GM21737 (cell line): ENCODE data around the gene ACSBG1.
"Not testable (repeated sequence)": the region's sequence is repeated elsewhere in the genome, so short reads cannot be mapped to it uniquely, and the experiment has no call there.

Experiments
- ATAC-seq: cut with Tn5 transposase; IDR thresholded peaks from one replicate; pipeline ENCODE4 v1.9.1; 2021; ENCODE audit warnings: mild to moderate bottlenecking, moderate library complexity; ENCODE audit not compliant: unreplicated experiment

Gene ACSBG1

DNA sequence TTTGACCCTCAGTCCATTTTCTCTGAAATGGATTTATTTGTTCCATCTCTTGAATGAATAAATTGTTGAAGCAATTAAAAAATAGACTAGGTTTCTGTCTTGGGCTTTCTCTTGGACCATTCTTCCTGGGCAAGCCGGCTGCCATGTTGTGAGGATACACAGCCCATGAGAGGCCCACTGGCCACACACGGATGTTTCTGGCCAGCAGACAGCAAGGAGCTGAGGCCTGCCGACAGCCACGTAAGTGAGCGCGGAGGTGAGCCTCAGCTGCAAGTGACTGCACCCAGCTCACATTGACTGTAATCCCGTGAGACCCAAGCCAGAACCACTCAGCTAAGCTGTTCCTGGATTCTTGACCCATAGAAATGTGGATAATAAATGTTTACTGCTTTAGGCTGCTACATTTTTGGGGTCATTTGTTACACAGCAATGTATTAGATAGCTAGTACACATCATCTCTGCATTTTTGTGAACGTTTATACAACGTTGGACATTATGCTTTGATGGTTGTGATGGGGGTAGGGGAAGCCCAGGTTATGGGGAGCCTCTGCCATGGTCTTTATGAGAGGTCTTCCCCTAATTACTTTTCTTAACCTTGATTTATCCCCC lies 62.4 kb downstream of the ACSBG1 start:
- no peak for ATAC-seq

DNA sequence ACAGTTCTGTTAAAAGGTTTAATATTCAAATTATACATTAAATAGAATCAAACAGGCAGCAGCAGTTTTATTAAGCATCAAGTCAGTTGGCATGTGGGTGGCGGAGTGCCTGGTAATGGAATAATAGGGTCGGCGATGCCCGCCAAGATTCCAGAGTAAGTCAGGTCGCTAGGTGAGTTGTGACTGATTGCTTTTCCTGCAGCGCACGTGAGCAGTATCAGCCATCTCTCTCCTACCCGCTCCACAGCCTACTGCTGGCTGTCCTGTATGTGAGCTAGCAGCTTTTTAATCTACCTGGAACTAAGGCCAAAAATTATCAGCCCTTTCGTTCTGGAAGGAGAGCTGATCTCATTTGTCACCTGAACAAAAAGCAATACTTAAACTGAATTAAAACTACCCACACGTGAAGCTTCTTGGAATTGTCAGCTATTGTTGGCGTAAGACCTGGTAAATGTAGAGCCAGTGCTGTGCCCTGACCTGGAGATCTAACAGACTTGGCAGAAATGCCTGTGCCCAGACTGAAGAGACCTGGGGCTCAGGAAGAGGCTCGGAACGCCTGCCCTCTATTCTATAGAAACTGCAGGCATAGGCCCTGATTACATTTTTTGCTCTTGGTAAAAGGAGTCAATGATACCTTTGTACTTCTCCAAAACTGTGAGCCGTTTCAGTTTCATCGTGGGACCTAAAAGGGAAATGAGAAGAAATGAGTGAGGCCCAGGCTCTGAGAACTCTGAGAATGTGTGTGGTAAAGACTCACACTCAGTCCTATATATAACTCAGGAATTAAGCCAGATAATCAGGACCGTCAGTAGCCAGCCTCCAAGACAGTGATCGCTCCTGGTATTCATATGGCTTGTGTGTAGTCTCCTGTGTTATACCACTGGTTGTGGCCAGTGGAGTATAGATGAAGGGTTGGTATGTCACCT lies 63.3 kb downstream of the ACSBG1 start:
- peak; percentile 72 for ATAC-seq

DNA sequence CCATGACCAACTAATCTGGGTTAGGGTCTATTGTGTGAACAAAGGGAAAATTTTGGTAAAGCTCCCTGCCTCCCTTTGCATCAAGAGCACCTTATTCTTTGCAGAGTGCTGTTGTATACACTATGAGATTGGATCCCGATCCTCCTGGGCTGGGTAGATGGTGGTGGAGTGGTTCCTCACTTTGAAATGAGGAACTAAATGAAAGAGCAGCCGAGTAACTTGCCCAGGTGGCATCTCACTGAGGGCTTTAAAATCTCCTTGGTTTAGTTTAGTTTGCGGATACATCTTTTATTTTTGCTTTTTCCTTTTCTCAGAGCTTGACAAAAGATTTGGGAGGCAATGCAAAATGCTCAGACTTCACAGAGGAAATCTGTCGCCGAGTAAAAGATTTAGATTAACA lies 65.8 kb downstream of the ACSBG1 start:
- ATAC-seq: no peak

DNA sequence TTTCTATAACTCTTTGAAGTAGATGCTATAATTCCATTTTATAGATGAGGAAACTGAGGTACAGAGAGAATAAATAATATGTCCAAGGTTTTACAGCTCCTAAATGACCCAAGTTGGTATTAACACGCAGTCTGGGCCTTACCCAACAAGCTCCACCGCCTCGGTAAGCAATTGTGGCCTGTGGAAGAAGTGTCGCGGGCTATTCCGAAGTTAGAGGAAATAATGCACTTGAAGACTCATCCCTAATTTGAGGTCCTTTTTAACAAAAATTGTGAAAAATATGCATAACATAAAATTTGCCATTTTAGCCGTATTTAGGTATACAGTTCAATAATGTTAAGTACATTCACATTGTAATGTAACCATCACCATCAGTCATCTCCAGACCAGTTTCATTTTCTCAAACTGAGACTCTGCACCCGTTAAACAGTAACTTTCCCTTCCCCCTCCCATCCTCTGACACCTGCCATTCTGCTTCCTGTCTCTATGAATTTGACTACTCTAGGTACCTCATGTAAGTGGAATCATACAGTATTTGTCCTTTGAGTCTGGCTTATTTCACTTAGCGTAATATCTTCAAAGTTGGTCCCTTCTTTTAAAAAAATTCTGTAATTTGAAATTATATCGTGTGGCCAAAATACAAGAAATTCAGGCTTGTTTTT lies 67.0 kb downstream of the ACSBG1 start:
- peak; percentile 69 for ATAC-seq

DNA sequence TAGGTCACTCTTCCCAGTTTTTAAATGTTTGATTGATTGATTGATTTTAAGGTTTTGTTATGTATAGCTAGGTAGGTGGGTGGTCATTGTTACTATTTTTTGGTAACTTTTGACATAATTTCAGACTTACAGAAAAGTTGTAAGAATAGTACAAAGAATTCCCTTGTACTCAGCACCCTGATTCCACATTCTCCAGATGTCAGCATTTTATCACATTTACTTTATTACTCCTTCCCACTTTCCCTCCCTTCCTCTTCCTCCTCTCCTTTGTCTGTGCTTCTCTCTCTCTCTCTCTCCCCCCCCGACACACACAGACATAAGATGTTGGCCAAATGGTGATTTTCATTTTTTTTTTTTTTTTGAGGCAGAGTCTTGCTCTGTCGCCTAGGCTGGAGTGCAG lies 70.4 kb downstream of the ACSBG1 start:
- no peak for ATAC-seq

DNA sequence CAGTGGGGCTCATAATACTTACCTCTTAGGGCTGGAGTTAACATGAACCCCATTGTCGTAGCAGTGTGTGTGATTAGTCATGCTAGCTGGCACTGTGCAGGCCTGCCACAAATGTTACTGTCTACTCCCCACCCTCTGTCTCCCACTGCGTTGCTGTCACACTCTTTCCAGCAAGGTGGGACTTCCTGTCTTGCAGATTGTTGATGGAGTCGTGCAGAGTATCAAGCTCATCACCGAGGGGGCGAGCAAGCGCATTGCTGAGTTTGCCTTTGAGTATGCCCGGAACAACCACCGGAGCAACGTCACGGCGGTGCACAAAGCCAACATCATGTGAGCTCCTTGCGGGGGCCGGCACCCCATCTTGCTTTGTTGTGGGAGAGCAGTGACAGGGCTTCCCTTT lies 72.3 kb downstream of the ACSBG1 start:
- no peak for ATAC-seq

DNA sequence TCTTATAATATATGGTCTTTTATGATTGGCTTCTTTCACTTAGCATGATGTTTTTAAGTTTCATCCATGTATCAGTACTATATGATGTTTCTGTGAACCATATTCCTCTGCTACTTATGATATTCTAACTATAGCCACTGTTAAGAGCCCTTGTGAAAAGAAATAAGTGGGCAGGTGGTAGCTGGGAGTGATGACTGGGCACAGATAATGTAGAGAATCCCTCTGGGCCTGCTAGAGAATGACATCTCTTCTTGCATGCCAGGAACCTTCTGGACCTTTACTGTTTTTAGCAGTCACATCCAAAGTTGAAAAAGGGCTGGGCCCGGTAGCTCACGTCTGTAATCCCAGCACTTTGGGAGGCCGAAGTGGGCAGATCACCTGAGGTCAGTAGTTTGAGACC lies 75.0 kb downstream of the ACSBG1 start:
- no peak for ATAC-seq

DNA sequence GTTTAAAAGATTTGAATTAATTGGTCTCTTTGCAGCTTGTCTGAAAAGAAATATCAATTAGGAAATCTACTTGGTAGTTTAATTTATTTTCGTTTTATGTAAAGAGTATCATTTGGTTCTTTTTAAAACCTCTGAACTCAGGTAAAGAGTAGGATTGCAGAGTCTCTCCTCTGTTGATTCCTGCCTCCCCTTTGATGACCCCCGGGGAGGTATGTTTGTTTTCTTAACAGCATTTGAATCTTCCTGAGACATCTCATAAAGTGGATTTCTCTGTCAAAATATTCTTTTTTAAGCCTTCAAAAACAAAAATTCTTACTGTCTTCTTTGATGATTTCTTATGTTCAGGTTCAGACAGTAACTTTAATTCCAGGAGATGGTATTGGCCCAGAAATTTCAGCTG lies 77.2 kb downstream of the ACSBG1 start:
- ATAC-seq: no peak

DNA sequence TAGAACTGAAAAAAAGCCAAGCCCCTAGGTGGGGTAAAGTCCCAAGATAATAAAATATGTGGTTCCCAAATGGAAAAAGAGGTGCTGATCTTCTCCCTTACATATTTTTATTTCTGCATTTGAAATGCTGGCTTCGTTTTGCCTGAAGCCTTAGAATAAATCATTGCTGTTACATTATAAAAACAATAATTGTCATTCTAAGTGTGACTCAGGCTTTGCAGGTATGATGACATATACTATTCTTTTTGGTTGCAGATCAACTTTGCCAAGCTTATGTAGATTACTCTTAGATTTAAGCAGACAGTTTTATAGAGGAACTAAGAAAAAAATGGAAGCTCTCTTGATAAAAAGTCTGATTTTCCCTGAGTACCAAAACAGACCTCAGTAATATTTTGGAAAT lies 77.7 kb downstream of the ACSBG1 start:
- ATAC-seq: no peak

DNA sequence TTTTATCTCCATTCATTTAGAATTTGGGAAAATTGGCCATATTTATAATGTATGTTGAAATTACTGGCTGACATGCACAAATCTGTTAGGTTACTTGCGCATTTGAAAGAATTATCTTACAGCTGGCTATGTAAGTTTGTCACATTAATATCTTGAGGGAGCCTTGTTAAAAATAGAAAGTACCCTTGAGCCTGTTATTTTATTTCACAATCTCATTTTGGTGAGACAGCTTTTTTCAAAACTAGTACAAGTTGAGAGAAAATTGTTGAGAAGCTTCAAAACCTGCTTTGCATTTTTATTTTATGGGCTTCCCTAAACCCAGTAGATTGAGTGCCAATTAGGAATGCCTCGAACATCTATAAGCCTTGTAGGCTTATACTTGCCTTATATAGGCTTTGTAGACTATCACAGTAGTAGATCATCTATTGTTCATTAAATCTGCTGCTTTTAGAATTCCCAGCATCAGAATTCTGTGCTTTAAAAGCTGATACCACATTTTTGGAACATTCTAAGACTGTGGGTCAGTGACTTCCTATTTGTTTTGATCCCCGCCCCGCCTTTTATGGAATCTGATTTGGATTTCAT lies 78.9 kb downstream of the ACSBG1 start:
- ATAC-seq: no peak

DNA sequence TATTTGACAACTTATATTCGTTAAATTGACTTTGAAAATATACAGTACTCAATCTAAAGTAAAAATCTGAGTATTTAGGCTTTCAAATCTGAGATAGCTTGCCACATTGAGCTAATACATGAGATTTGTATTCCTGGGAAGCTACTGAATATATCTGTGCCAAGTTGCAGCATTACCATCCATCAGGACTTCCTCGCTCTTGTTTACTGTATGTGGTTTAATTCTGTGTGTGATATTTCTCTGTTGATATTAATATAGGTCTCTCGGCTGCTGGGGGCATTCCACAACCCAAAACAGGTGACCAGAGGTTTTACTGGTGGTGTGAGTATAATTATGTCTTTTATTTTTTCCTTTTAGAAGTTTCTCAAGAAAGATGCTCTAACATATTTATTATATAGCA lies 79.4 kb downstream of the ACSBG1 start:
- no peak for ATAC-seq

DNA sequence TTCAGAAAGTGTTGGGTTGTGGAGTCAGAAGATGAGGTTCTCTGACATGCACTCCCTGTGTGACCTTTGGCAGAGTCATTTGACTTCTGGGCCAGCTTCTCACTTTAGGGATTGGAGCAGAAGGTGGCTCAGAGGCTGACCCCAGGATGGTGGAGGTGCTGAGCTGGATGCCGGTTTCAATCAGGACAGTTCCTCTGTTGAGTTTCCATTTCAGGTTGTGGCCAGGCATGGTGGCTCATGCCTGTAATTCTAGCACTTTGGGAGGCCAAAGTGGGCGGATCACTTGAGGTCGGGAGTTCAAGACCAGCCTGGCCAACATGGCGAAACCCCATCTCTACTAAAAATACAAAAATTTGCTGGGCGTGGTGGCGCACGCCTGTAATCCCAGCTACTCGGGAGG lies 83.3 kb downstream of the ACSBG1 start:
- not testable (repeated sequence) for ATAC-seq

DNA sequence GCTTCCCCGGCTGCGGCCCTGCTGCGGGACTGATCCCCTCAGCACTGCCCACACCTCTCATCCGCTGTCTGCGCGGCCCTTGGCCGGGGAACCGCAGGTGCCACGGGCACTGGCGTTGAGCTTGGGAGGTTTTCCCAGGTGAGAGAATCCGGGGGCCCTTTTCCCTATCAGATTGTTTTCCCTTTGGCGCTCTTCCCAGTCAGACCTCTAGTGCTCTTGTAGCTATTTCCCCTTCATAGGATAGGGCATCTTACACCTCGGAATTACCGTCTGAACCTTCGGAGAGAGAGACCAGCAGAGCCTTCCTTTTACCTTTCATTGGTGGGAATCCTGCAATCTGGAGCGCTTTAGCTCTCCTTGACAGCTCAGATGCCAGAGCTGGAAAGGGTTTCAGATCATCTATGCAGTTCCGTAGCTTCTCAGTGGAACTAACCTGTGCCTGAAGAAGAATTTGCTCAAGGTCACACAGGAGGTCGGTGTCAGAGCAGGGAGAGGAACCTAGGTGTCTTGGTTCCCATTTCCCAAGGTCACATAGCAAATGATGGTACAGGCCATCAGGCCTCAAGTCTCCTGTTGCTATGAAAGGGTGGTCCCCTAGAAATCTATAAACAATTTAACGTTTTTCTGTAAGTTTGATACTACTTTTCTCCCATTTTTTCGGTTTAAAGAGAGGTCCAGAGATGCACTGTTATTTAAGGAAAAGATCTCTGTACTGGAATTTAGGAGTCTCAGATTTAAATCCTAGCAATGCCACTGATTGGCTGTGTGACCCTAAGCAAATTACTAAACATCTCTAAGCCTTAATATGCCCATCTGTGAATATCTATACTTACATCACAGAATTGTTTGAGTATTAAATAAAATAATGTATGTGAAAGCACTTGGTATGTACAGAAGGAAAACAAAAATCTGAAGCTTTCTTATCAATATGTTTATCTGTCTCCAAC lies 84.3 kb downstream of the ACSBG1 start:
- ATAC-seq: no peak

DNA sequence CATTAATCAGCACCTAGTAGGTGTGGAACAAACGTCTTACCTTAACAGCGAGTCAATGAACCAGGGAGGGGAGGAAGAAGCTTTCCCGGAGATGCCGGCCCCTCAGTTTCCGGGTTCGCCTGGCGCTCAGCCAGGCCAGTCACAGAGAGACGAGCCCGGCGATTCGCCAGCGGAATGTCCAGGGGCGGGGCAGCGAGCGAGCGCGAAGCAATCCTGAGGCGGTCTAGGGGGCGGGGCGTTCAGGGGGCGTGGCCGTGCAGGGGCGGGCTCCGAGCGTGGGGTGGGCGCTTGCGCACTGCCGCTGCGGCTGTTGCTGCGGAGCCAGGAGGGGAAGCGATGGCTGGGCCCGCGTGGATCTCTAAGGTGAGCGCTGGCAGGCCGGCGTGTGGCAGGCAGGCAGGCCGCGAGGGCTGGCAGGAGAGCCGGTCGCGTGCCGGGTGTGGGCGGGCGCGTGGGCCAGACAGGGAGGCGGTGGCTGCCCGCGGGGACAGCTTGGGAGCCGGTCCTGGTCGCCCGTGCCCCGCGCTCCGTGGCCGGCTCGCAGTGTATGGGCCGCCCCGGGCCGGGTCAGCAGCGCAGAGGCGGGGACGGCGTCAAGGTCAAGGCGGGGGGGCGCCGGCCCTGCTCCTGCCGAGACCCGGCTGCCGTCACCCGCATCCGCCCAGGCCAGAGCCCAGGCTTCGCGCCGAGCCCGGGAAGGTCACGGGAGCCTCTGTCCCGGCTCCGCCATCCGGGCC lies 85.1 kb downstream of the ACSBG1 start, which contains the start of gene IDH3A:
Gene IDH3A, plus strand, starts transcription at position 295 of the 737 bp plus-strand sequence. Its CDS starts 42 bp downstream, at position 337.
- ATAC-seq: peak; percentile 83

DNA sequence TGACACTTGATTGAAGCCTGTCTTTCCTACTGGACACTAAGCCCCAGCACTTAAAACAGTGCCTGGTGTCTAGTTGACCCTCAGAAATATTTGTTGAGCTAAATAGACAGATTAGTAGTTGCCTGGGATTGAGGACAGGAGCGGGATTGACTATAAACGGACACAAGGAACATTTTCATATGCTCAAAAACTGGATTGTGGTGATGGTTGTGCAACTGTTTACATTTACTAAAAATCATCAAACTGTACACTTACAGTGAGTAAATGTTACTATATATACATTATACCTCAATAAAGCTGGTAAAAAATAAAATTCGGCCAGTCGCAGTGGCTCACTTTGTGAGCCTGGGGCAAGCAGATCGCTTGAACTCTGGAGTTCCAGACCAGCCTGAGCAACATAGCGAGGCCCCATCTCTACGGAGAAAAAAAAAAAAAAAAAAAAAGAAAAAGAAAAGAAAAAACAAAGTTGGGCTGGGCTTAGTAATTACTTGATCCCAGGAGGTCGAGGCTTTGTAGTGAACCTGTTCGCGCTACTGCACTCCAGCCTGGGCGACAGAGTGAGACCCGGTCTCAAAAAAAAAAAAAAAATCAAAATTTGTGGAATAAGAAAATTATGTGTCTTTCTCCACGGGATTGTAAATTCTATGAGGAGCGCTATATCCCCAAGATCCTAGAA lies 85.8 kb downstream of the ACSBG1 start:
- ATAC-seq: no peak

DNA sequence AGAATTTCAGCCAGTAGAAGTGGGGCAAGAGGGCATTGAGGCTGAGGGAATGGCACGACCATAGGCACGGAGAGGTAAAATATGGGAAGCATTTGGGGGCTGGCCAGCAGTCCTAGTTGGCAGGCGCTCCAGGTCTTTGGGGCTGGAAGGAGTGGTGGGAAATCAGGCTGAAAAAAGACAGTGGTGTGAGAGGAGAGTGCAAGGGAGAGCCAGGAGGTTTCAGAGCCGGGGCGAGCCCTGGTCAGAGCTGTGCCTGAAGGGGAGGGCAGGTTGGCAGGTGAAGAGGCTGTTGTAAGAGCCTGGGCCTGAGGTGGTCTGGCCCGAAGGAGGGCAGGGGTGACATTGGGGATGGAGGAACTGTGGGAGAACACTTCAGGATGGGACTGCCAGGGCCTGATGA lies 86.8 kb downstream of the ACSBG1 start:
- no peak for ATAC-seq

DNA sequence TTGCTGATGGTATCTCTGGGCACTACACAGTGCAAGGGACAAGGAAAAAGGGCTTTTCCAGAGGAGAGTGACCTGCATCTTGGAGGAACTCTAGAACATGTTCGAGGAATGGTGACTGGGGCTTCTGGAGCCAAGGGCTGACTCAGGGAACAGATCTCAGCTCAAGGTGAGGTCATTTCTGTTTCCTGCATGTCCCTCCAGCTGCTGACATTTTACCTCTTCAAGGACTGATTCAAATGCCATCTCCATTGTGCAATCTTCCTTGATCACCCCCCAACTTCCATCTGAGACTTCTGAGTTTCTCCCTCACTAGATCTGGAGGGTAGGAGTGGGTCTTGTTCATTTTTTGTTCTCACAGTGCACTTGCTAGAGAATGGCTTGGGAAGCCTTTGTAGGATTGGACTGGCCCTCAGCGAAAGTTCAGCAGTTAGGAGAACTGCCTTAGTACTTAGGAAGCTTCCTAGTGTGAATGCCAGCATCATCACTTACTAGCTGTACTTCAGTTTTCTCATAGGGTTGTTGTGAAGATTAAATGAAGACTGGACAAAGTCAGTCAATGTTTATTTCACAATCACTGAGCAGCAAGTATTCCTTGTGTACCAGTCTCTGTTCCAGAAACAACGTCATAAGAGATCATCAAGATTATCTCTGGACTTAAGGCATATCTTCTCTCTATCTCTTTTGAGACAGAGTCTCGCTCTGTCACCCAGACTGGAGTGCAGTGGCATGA lies 87.8 kb downstream of the ACSBG1 start:
- no peak for ATAC-seq

DNA sequence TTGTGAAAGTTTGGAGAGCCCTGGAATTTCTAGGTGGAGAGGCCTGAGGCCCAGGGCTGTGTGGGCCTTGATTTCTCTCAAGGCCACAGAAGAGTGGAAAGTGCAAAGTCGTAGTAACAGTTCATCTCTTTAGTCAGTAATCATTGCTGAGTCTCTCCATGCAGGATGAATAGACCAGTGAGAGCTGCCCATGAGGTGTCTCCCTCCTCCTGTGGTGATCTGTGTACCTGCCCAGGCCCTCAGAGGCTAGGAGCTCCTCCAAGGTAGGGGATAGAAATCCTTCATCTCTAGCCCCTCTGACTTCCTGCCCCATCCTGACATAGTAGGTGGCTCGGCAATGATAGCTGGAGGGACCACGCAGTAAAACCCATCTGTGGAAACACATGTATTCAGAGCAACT lies 92.0 kb downstream of the ACSBG1 start:
- no peak for ATAC-seq
